HL-60/S4 (cell line): ENCODE data around the gene RNF32.

Experiments
- in situ Hi-C: fragments of 300-500 bp; cut with MboI; formaldehyde crosslinking; loops from 2 replicates; pipeline ENCODE4 v1.14.3; 2022; ENCODE audit warnings: low sequenced_read_pairs

The RNF32 gene

GRCh38 chr7:156640257-156640948 is at the start of gene RNF32:
Gene RNF32 (plus strand): TSS chr7:156640774. CDS start chr7:156643878, 3,104 bp downstream.
- in situ Hi-C loops, result no loop called here

GRCh38 chr7:156592155-156592884 is 48.3 kb upstream of the RNF32 start:
- in situ Hi-C loops, result no loop called here

- in situ Hi-C loops, result no loop called here
These were observed 46.1 kb upstream of the RNF32 start for GRCh38 chr7:156594283-156595080.

GRCh38 chr7:156600496-156600895 is 40.1 kb upstream of the RNF32 start:
- in situ Hi-C loops, result no loop called here

- in situ Hi-C loops, result no loop called here
These were observed 38.3 kb upstream of the RNF32 start for GRCh38 chr7:156602283-156602682.

- in situ Hi-C loops, result no loop called here
These were observed 37.6 kb upstream of the RNF32 start for GRCh38 chr7:156603011-156603410.

- in situ Hi-C loops, result no loop called here
These were observed 36.9 kb upstream of the RNF32 start for GRCh38 chr7:156603629-156604028.

- in situ Hi-C loops, result no loop called here
These were observed 36.3 kb upstream of the RNF32 start for GRCh38 chr7:156604311-156604710.

- in situ Hi-C loops, result no loop called here
These were observed 35.5 kb upstream of the RNF32 start for GRCh38 chr7:156604836-156605695.

- in situ Hi-C loops, result no loop called here
These were observed 34.4 kb upstream of the RNF32 start for GRCh38 chr7:156606135-156606534.

GRCh38 chr7:156606691-156607331 is 33.8 kb upstream of the RNF32 start:
- in situ Hi-C loops, result no loop called here

- in situ Hi-C loops, result no loop called here
These were observed 33.0 kb upstream of the RNF32 start for GRCh38 chr7:156607332-156608172.

- in situ Hi-C loops, result no loop called here
These were observed 32.4 kb upstream of the RNF32 start for GRCh38 chr7:156608173-156608478.

GRCh38 chr7:156609010-156609877 is 31.3 kb upstream of the RNF32 start:
- in situ Hi-C loops, result no loop called here

GRCh38 chr7:156610130-156610529 is 30.4 kb upstream of the RNF32 start:
- in situ Hi-C loops, result no loop called here

- in situ Hi-C loops, result no loop called here
These were observed 30.0 kb upstream of the RNF32 start for GRCh38 chr7:156610601-156611000.

GRCh38 chr7:156611014-156612010 is 29.3 kb upstream of the RNF32 start:
- in situ Hi-C loops, result no loop called here
